Measurements from ENCODE around the gene ARID5B. TPM values are rescaled to one million over a fixed set of nuclear protein-coding genes. Genes with fewer than 3 reads are reported as not detected.

Gene ARID5B
- total and polyA plus RNA-seq, 2 donors (not counting 3 experiments of a cell fraction or from before 2014, with no cell fraction given) = 5.6 to 8.9 TPM

DNA sequence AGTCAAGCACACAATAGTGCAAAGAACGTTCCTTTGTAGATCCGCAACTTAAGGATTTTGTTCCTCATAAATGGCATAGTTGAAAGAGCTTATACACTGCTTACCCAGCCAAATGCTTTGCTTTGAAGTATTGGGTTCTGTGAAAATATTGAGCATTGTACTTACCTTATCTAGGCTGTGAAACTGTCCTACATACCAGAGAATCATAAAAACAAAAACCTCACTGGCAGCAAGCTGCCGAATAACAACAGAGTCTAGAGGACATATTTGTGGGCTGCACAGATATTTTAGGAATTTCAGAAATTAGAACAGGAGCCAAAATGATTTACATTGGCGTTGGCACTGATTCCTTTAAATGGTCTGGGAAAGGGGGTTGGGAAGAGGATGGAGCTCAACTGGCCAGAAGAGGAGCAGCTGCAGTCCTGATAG, 192.4 kb downstream of the ARID5B start:
- POLR2A ChIA-PET = no interaction called here
- Histone ChIP-seq H4K20me1 (replicated peaks; ENCODE audit: control insufficient read depth, extremely low read depth, insufficient read depth, low read length) (no peaks in the 10 kb centered on the region), H3K9me3 (replicated peaks; ENCODE audit: control insufficient read depth, insufficient read depth, low read length) (no peaks in the 10 kb centered on the region), H3K27me3 (ENCODE audit: control insufficient read depth in 2 of 2, insufficient read depth in 2 of 2, low read length in 2 of 2) (no peaks in the 10 kb centered on the region), H3K4me2 (ENCODE audit: insufficient read depth, low read length) (no peak overlapping the region), H3K9ac (replicated peaks; ENCODE audit: extremely low read depth, insufficient read depth, low read length) (no peak overlapping the region), H3K4me3 (replicated peaks in 1 of 3; ENCODE audit: insufficient read depth in 1 of 3, low read depth in 1 of 3, low read length in 3 of 3) (no peak overlapping the region), H3K9me1 (replicated peaks; ENCODE audit: control insufficient read depth, extremely low read depth, insufficient read depth, low read length) (no peaks in the 10 kb centered on the region), H3K36me3 (ENCODE audit: control insufficient read depth in 2 of 2, extremely low read depth in 1 of 2, insufficient read depth in 2 of 2, low read length in 2 of 2) (peaks cover 0 to 19% of the 10 kb centered on the region in 2 experiments), H3K4me1 (ENCODE audit: control insufficient read depth, extremely low read depth, insufficient read depth, low read length) (peaks cover 8% of the 10 kb centered on the region), H3K79me2 (ENCODE audit: control insufficient read depth, insufficient read depth, low read length) (no peaks in the 10 kb centered on the region), H3K27ac (ENCODE audit: insufficient read depth, low read depth, low read length) (no peak overlapping the region), H2AFZ (ENCODE audit: low read depth, low read length) (no peak overlapping the region)
- CTCF ChIA-PET = interaction anchor here (0.9 to 1.3 kb wide), 3 partner anchors 10 to 151 kb away, joined by 4 to 5 read pairs (median 5); no protein-coding TSS in a partner anchor
- peak; percentile 57 for FAIRE-seq
- dilution Hi-C loops (cut with MboI; ENCODE audit: extremely low pct_ligation_motif_present, low sequenced_read_pairs) (no loop called here), intact Hi-C loops (cut with micrococcal nuclease) (no loop called here)
- DNase-seq (ENCODE audit: low read depth, low spot score) = peak; percentile 70
- no peak for TF ChIP-seq MYC (IDR thresholded peaks at IDR 0.05; ENCODE audit: low read depth, low read length)
- TF ChIP-seq EZH2 (IDR thresholded peaks at IDR 0.05; ENCODE audit: borderline replicate concordance, low read depth, low read length, severe bottlenecking) = no peak
- no TSS peak for BruUV-seq (replicated peaks)

DNA sequence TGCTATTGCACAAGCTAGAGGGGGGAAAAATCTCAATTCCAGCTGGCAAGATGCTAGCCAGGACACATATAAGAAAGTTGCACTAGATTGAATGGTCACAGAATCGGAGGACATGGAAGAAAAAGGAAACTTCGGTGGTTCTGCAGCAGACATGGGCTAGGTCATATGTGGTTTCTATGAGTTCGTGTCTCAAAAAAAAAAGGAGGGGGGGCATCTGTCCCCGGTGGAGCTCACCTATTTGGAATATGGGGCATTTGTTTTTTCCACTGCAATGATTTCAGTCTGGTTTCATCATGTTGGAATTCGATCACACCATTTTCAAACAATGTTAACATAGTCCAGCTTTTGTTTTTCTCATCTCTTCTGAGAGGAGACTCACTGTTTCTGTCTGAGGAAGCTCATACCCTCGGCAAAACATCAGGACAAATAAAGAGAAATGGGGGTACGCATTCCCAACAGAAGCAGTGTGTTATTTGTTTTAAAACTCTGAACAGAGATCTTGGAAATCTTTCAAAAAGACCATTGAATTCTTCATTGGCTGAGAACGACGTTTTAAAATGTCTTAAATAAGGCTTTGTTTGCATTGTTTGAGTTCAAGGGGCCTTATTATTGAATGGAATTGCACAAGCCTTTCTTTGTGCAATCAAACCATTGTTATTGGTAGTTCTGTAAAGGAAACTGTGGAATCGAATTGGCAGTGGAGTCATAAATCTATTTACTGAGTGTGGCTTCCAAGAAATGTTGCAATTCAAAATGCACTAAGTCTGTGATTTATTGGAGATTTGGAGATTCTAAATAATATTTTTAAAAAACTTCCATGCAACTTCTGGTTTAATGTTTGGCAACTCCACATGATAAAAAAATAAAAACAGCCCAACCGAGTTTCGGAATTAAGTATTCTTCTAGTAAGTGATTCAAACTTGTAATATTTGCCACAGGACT, 194.0 kb downstream of the ARID5B start:
- CTCF ChIA-PET = interaction anchor here (0.8 to 1.6 kb wide), 2 partner anchors 11 to 49 kb away, joined by 3 read pairs; no protein-coding TSS in a partner anchor
- Histone ChIP-seq H3K9me1 (replicated peaks; ENCODE audit: control insufficient read depth, extremely low read depth, insufficient read depth, low read length) (no peaks in the 10 kb centered on the region), H2AFZ (ENCODE audit: low read depth, low read length) (peak overlapping the region; percentile 6), H3K9ac (replicated peaks; ENCODE audit: extremely low read depth, insufficient read depth, low read length) (no peak overlapping the region), H3K27ac (ENCODE audit: insufficient read depth, low read depth, low read length) (no peak overlapping the region), H3K4me1 (ENCODE audit: control insufficient read depth, extremely low read depth, insufficient read depth, low read length) (peaks cover 8% of the 10 kb centered on the region), H3K4me2 (ENCODE audit: insufficient read depth, low read length) (no peak overlapping the region), H3K36me3 (ENCODE audit: control insufficient read depth in 2 of 2, extremely low read depth in 1 of 2, insufficient read depth in 2 of 2, low read length in 2 of 2) (peaks cover 0 to 19% of the 10 kb centered on the region in 2 experiments), H3K4me3 (replicated peaks in 1 of 3; ENCODE audit: insufficient read depth in 1 of 3, low read depth in 1 of 3, low read length in 3 of 3) (no peak overlapping the region), H4K20me1 (replicated peaks; ENCODE audit: control insufficient read depth, extremely low read depth, insufficient read depth, low read length) (no peaks in the 10 kb centered on the region), H3K9me3 (replicated peaks; ENCODE audit: control insufficient read depth, insufficient read depth, low read length) (no peaks in the 10 kb centered on the region), H3K27me3 (ENCODE audit: control insufficient read depth in 2 of 2, insufficient read depth in 2 of 2, low read length in 2 of 2) (no peaks in the 10 kb centered on the region), H3K79me2 (ENCODE audit: control insufficient read depth, insufficient read depth, low read length) (no peaks in the 10 kb centered on the region)
- no peak for TF ChIP-seq POLR2A (IDR thresholded peaks at IDR 0.05; ENCODE audit: low read depth, low read length)
- no peak for TF ChIP-seq FOS (IDR thresholded peaks at IDR 0.05; ENCODE audit: borderline replicate concordance, insufficient read depth, low read length)
- no peak for TF ChIP-seq GATA2 (IDR thresholded peaks at IDR 0.05; ENCODE audit: insufficient read depth, insufficient read length, low read depth, low read length)
- no peak for TF ChIP-seq MYC (IDR thresholded peaks at IDR 0.05; ENCODE audit: low read depth, low read length)
- TF ChIP-seq, protein P1, sequence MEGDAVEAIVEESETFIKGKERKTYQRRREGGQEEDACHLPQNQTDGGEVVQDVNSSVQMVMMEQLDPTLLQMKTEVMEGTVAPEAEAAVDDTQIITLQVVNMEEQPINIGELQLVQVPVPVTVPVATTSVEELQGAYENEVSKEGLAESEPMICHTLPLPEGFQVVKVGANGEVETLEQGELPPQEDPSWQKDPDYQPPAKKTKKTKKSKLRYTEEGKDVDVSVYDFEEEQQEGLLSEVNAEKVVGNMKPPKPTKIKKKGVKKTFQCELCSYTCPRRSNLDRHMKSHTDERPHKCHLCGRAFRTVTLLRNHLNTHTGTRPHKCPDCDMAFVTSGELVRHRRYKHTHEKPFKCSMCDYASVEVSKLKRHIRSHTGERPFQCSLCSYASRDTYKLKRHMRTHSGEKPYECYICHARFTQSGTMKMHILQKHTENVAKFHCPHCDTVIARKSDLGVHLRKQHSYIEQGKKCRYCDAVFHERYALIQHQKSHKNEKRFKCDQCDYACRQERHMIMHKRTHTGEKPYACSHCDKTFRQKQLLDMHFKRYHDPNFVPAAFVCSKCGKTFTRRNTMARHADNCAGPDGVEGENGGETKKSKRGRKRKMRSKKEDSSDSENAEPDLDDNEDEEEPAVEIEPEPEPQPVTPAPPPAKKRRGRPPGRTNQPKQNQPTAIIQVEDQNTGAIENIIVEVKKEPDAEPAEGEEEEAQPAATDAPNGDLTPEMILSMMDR (IDR thresholded peaks at IDR 0.05; ENCODE audit: extremely low read depth in 1 of 2, insufficient read depth in 1 of 2, low read depth in 1 of 2, low read length in 2 of 2) = no peak
- TF ChIP-seq, protein P2, sequence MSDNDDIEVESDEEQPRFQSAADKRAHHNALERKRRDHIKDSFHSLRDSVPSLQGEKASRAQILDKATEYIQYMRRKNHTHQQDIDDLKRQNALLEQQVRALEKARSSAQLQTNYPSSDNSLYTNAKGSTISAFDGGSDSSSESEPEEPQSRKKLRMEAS (IDR thresholded peaks at IDR 0.05; ENCODE audit: insufficient read depth, insufficient read length) = no peak
- no peak for TF ChIP-seq POLR2AphosphoS5 (IDR thresholded peaks at IDR 0.05; ENCODE audit: insufficient read depth, low read depth, low read length)
- no peak for TF ChIP-seq JUN (IDR thresholded peaks at IDR 0.05; ENCODE audit: borderline replicate concordance, insufficient read depth, insufficient read length, low read depth)
- TF ChIP-seq EZH2 (IDR thresholded peaks at IDR 0.05; ENCODE audit: borderline replicate concordance, low read depth, low read length, severe bottlenecking) = no peak
- POLR2A ChIA-PET = interaction anchor here (0.6 to 0.7 kb wide), 2 partner anchors 11 to 43 kb away, joined by 3 read pairs; no protein-coding TSS in a partner anchor
- DNase-seq (ENCODE audit: low read depth, low spot score) (peak; percentile 86), FAIRE-seq (peak; percentile 52)
- intact Hi-C loops (cut with micrococcal nuclease) (no loop called here), dilution Hi-C loops (cut with MboI; ENCODE audit: extremely low pct_ligation_motif_present, low sequenced_read_pairs) (no loop called here)
- BruUV-seq (replicated peaks) = no TSS peak

Data from endothelial cell of umbilical vein (primary cell).